Breast epithelium (tissue), 4 donors: ENCODE results near the gene BCAS1. TPM values are rescaled to one million over a fixed set of nuclear protein-coding genes. Genes with fewer than 3 reads are reported as not detected.

Source experiments
- DNase-seq, 2 donors: peaks; one replicate each; pipeline ENCODE4 v3.0.0-alpha.2; 2019; ENCODE audit warnings: low spot score in 2 of 2
- H3K27ac ChIP-seq, 2 donors: fragments of 200-600 bp; sonication (generic) in 1 of 2; one replicate each; pipeline ENCODE4 v1.5.1; 2016 to 2019; ENCODE audit warnings: mild to moderate bottlenecking in 1 of 2
- H3K27me3 ChIP-seq, 2 donors: fragments of 200-600 bp; sonication (generic) in 1 of 2; one replicate each; pipeline versions ENCODE4 v1.5.1 to v1.6.0; 2017 to 2019; ENCODE audit warnings: control low read depth in 1 of 2, mild to moderate bottlenecking in 1 of 2
- H3K36me3 ChIP-seq: fragments of 200-600 bp; one replicate; pipeline ENCODE4 v1.5.1; 2019
- H3K4me1 ChIP-seq, 2 donors: fragments of 200-600 bp; sonication (generic); one replicate each; pipeline ENCODE4 v1.5.1; 2016 to 2019; ENCODE audit warnings: control low read depth in 1 of 2
- H3K4me3 ChIP-seq, 3 donors: fragments of 200-600 bp; sonication (generic); 1 replicate in 2 of 3; 2 replicates in 1 of 3; pipeline ENCODE4 v1.5.1; 2016 to 2019; ENCODE audit warnings: mild to moderate bottlenecking in 3 of 3, moderate library complexity in 2 of 3
- H3K9me3 ChIP-seq, 2 donors: fragments of 200-600 bp; sonication (generic) in 1 of 2; one replicate each; pipeline ENCODE4 v1.5.1; 2016 to 2019; ENCODE audit warnings: control low read depth in 1 of 2
- CTCF ChIP-seq, 3 donors: fragments of 450-650 bp; IDR thresholded peaks; one replicate each; pipeline ENCODE4 v1.5.1; 2016 to 2017; ENCODE audit warnings: antibody characterized with exemption in 3 of 3, mild to moderate bottlenecking in 3 of 3, moderate library complexity in 3 of 3
- POLR2A ChIP-seq: fragments of 450-650 bp; IDR thresholded peaks from one replicate; pipeline ENCODE4 v1.6.1; 2016; ENCODE audit warnings: antibody characterized with exemption, mild to moderate bottlenecking, moderate library complexity
- POLR2AphosphoS5 ChIP-seq, 3 donors: sonication (generic); formaldehyde crosslinking; IDR thresholded peaks; one replicate each; pipeline ENCODE4 v1.6.1; 2017; ENCODE audit warnings: antibody characterized with exemption in 3 of 3
- intact Hi-C: fragments of 100-400 bp; cut with DNase I; formaldehyde crosslinking; loops from one replicate; pipeline ENCODE4 v1.15.1; 2023; ENCODE audit warnings: low total_unique reads
- total RNA-seq, 3 donors: library from RNA; depleted of rRNA; stranded (reverse); fragments of >200 nt; gene quantifications; one replicate each; pipeline ENCODE4 v1.1.0, GENCODE V29; 2016

BCAS1 gene
- total RNA-seq, 3 donors from 2014 or later: 0.98 to 3.1 TPM; not detected in 1

- Histone ChIP-seq H3K4me3 (no peak overlapping the region), H3K27ac (no peak overlapping the region), H3K27me3 (no peaks in the 10 kb centered on the region), H3K4me1 (no peaks in the 10 kb centered on the region), H3K9me3 (no peaks in the 10 kb centered on the region), H3K36me3 (no peaks in the 10 kb centered on the region)
- intact Hi-C loops: no loop called here
- no peak for TF ChIP-seq POLR2A
- DNase-seq: no peak
These were observed 31.4 kb downstream of the BCAS1 start for GRCh38 chr20:54038961-54039360.

- DNase-seq: no peak
- Histone ChIP-seq H3K4me1 (no peaks in the 10 kb centered on the region), H3K27me3 (no peaks in the 10 kb centered on the region), H3K9me3 (no peaks in the 10 kb centered on the region), H3K36me3 (no peaks in the 10 kb centered on the region), H3K4me3 (no peak overlapping the region), H3K27ac (no peak overlapping the region)
- intact Hi-C loops: no loop called here
- TF ChIP-seq POLR2A (no peak), CTCF (IDR thresholded peaks at IDR 0.05) (no peak), POLR2AphosphoS5 (IDR thresholded peaks at IDR 0.05) (no peak)
These were observed 32.9 kb downstream of the BCAS1 start for GRCh38 chr20:54037525-54037924.

GRCh38 chr20:54029643-54030042 lies 40.8 kb downstream of the BCAS1 start:
- H3K27me3 ChIP-seq: no peaks in the 10 kb centered on the region
- intact Hi-C loops: no loop called here
- H3K9me3 ChIP-seq: no peaks in the 10 kb centered on the region
- no peak overlapping the region for H3K27ac ChIP-seq
- no peaks in the 10 kb centered on the region for H3K36me3 ChIP-seq
- H3K4me3 ChIP-seq: no peak overlapping the region
- no peak for DNase-seq
- no peaks in the 10 kb centered on the region for H3K4me1 ChIP-seq
- TF ChIP-seq POLR2AphosphoS5 (IDR thresholded peaks at IDR 0.05): no peak
- no peak for TF ChIP-seq POLR2A
- no peak for TF ChIP-seq CTCF (IDR thresholded peaks at IDR 0.05)

- Histone ChIP-seq H3K9me3 (no peaks in the 10 kb centered on the region), H3K4me1 (no peaks in the 10 kb centered on the region), H3K4me3 (no peak overlapping the region), H3K27me3 (no peaks in the 10 kb centered on the region), H3K27ac (no peak overlapping the region), H3K36me3 (no peaks in the 10 kb centered on the region)
- TF ChIP-seq CTCF (IDR thresholded peaks at IDR 0.05): no peak
- TF ChIP-seq POLR2A: no peak
- no peak for TF ChIP-seq POLR2AphosphoS5 (IDR thresholded peaks at IDR 0.05)
- intact Hi-C loops: no loop called here
- DNase-seq: no peak
These were observed 41.2 kb downstream of the BCAS1 start for GRCh38 chr20:54029176-54029575.

- intact Hi-C loops: no loop called here
These were observed 42.0 kb downstream of the BCAS1 start for GRCh38 chr20:54028276-54029011.

More at GRCh38 chr20:54028276-54029011, 42.0 kb downstream of the BCAS1 start:
- Histone ChIP-seq H3K9me3 (no peaks in the 10 kb centered on the region), H3K4me1 (no peaks in the 10 kb centered on the region), H3K27me3 (no peaks in the 10 kb centered on the region), H3K36me3 (no peaks in the 10 kb centered on the region), H3K4me3 (no peak overlapping the region), H3K27ac (no peak overlapping the region)
- TF ChIP-seq CTCF (IDR thresholded peaks at IDR 0.05) (no peak), POLR2AphosphoS5 (IDR thresholded peaks at IDR 0.05) (no peak), POLR2A (no peak)
- DNase-seq: no peak
